ENCODE results near the gene SNTB2. TPM values are rescaled to one million over a fixed set of nuclear protein-coding genes. Genes with fewer than 3 reads are reported as not detected.

The SNTB2 gene
- total RNA-seq, 1 donor from 2014 or later, result 22.9 TPM

DNA sequence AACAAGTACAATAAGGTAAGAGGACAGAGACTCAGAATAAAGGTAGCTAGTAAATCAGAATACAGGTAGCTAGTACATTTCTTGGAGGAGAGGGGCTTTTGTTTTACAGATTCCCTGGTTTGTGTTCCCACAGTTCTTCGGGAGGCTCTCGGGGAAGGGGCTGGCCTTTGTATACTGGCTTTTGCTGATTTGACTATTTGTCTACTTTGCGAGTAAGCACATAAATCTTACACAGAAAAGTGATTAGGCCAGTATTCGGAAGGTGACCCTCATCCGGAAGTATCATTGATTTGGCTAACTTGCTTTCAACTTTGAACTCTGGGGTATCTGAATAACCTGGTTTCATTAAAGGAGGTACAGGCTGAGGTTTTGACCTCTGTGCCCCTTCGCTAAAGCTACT is 21.4 kb upstream of the SNTB2 start:
- Histone ChIP-seq H3K27ac (no peak overlapping the region), H3K4me3 (no peak overlapping the region), H4K20me1 (ENCODE audit: low read depth) (no peaks in the 10 kb centered on the region), H3K4me2 (no peak overlapping the region), H2AFZ (replicated peaks) (no peak overlapping the region), H3K9me3 (ENCODE audit: low read depth) (no peaks in the 10 kb centered on the region), H3K9ac (no peak overlapping the region), H3F3A (ENCODE audit: low read depth) (no peaks in the 10 kb centered on the region), H3K27me3 (no peaks in the 10 kb centered on the region), H3K79me2 (ENCODE audit: low read depth) (no peaks in the 10 kb centered on the region), H3K36me3 (peaks cover 12% of the 10 kb centered on the region), H3K4me1 (no peaks in the 10 kb centered on the region)
- H3K4me3 Mint-ChIP-seq, result no peak overlapping the region
- no peaks in the 10 kb centered on the region for H3K9me3 Mint-ChIP-seq
- H3K27me3 Mint-ChIP-seq (ENCODE audit: insufficient read depth, low read depth), result no peaks in the 10 kb centered on the region
- peaks cover 37% of the 10 kb centered on the region for H3K36me3 Mint-ChIP-seq
- no peaks in the 10 kb centered on the region for H3K4me1 Mint-ChIP-seq
- DNase-seq (ENCODE audit: low spot score), result no peak
- TF ChIP-seq EZH2 (IDR thresholded peaks at IDR 0.05), result no peak
- H3K27ac Mint-ChIP-seq, result no peak overlapping the region

DNA sequence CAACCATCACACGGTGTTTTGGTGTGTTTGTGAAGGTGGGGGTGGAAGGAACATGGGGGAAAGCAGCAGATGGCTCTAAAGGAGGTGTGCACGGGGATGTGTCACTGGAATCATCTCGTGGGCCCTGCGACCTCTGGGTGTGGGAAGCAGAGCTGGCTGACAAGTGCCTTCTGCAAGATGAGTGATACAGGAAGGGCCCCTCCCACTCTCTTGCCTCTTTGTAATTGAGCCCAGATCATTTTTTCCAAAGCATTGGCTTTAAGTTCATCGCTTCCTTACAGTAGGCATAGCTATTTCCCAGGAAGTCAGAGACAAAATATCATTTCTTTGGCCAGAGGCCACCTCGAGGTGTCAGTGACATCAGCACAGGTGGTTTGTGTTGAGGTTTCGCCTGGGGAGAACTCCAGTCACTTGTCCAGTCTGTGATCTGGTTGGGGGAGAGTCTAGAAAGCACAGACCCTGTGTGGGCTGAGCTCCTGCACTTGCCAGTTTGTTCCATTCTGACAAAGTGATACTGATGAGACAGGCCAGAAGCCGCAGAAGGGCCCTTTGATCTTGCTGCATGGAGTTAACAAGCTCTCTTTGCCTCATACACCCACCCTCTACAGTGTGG is 20.6 kb upstream of the SNTB2 start:
- Histone ChIP-seq H3K9me3 (ENCODE audit: low read depth) (no peaks in the 10 kb centered on the region), H3K4me2 (no peak overlapping the region), H4K20me1 (ENCODE audit: low read depth) (no peaks in the 10 kb centered on the region), H3K4me1 (no peaks in the 10 kb centered on the region), H3K79me2 (ENCODE audit: low read depth) (no peaks in the 10 kb centered on the region), H3F3A (ENCODE audit: low read depth) (no peaks in the 10 kb centered on the region), H3K27ac (no peak overlapping the region), H3K36me3 (peaks cover 6% of the 10 kb centered on the region), H2AFZ (replicated peaks) (no peak overlapping the region), H3K9ac (no peak overlapping the region), H3K4me3 (no peak overlapping the region), H3K27me3 (no peaks in the 10 kb centered on the region)
- DNase-seq (ENCODE audit: low spot score), result no peak
- Mint-ChIP-seq H3K36me3 (peaks cover 34% of the 10 kb centered on the region), H3K27ac (no peak overlapping the region), H3K4me3 (no peak overlapping the region), H3K27me3 (ENCODE audit: insufficient read depth, low read depth) (no peaks in the 10 kb centered on the region), H3K9me3 (no peaks in the 10 kb centered on the region), H3K4me1 (no peaks in the 10 kb centered on the region)
- TF ChIP-seq EZH2phosphoT487 (IDR thresholded peaks at IDR 0.05) (no peak), EZH2 (IDR thresholded peaks at IDR 0.05) (no peak)
- TF ChIP-seq, protein P1, sequence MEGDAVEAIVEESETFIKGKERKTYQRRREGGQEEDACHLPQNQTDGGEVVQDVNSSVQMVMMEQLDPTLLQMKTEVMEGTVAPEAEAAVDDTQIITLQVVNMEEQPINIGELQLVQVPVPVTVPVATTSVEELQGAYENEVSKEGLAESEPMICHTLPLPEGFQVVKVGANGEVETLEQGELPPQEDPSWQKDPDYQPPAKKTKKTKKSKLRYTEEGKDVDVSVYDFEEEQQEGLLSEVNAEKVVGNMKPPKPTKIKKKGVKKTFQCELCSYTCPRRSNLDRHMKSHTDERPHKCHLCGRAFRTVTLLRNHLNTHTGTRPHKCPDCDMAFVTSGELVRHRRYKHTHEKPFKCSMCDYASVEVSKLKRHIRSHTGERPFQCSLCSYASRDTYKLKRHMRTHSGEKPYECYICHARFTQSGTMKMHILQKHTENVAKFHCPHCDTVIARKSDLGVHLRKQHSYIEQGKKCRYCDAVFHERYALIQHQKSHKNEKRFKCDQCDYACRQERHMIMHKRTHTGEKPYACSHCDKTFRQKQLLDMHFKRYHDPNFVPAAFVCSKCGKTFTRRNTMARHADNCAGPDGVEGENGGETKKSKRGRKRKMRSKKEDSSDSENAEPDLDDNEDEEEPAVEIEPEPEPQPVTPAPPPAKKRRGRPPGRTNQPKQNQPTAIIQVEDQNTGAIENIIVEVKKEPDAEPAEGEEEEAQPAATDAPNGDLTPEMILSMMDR (IDR thresholded peaks at IDR 0.05), result no peak

DNA sequence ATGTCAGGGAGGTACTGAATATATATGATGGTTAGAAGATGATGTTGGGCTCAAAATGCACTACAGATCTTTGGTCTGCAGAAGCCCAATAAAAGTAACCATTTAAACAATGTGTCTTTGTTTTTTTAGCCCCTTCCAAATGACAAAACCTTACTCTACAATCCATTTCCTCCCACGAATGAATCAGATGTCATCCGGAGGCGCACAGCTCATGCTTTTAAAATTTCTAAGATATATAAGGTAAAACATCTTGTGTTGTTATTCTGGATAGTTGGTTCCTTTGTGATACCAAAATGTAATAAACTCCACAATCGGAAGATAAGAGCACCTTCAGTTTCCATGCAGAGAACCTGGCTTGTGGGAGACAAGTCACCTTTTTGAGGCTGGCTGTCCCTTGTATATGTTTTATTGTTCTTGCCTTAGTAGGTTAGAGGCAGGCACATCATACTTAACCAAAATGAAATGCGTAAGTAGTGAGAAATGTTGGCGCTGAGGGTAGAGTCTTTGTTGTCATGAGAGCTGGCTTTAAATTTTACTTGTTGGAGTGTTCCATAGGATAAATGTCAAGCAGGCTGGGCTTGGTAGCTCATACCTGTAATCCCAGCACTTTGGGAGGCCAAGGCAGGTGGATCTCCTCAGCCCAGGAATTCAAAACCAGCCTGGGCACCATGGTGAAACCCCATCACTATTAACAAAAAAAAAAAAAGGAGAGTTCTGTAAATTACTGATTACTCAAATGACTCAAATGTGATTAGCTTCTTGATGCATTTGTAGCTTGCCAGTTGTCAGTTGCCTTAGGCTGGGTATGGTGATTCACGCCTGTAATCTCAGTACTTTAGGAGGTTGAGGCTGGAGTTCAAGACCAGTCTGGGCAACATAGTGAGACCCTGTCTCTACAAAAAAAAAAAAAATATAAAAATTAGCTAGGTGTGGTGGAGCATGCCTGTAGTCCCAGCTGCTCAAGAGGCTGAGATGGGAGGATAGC is 19.7 kb upstream of the SNTB2 start:
- Mint-ChIP-seq H3K27ac (no peak overlapping the region), H3K4me3 (no peak overlapping the region), H3K36me3 (peaks cover 34% of the 10 kb centered on the region), H3K27me3 (ENCODE audit: insufficient read depth, low read depth) (no peaks in the 10 kb centered on the region), H3K4me1 (no peaks in the 10 kb centered on the region), H3K9me3 (no peaks in the 10 kb centered on the region)
- Histone ChIP-seq H3K4me1 (no peaks in the 10 kb centered on the region), H3K79me2 (ENCODE audit: low read depth) (no peaks in the 10 kb centered on the region), H3K27ac (no peak overlapping the region), H2AFZ (replicated peaks) (no peak overlapping the region), H3F3A (ENCODE audit: low read depth) (no peaks in the 10 kb centered on the region), H3K4me2 (no peak overlapping the region), H4K20me1 (ENCODE audit: low read depth) (no peaks in the 10 kb centered on the region), H3K9me3 (ENCODE audit: low read depth) (no peaks in the 10 kb centered on the region), H3K36me3 (peaks cover 4% of the 10 kb centered on the region), H3K9ac (no peak overlapping the region), H3K4me3 (no peak overlapping the region), H3K27me3 (no peaks in the 10 kb centered on the region)
- TF ChIP-seq EZH2phosphoT487 (IDR thresholded peaks at IDR 0.05), result no peak
- TF ChIP-seq, protein P1 (IDR thresholded peaks at IDR 0.05), result no peak
- no peak for TF ChIP-seq EZH2 (IDR thresholded peaks at IDR 0.05)
- no peak for DNase-seq (ENCODE audit: low spot score)
